DMS 273 (cell line): Measurements from ENCODE around the gene KRT80.
A peak's percentile ranks its signal among the peaks of the same experiment; 100 is the strongest.

Experiments used
- DNase-seq: peaks from one replicate; lab custom pipeline; 2025; ENCODE audit not compliant: unreplicated experiment; lab: John Stamatoyannopoulos, UW

The KRT80 gene

GRCh38 chr12:52199294-52199919 lies 7.6 kb upstream of the KRT80 start:
- no peak for DNase-seq

- DNase-seq: no peak
These were observed 6.8 kb upstream of the KRT80 start for GRCh38 chr12:52198454-52199215.

DNA sequence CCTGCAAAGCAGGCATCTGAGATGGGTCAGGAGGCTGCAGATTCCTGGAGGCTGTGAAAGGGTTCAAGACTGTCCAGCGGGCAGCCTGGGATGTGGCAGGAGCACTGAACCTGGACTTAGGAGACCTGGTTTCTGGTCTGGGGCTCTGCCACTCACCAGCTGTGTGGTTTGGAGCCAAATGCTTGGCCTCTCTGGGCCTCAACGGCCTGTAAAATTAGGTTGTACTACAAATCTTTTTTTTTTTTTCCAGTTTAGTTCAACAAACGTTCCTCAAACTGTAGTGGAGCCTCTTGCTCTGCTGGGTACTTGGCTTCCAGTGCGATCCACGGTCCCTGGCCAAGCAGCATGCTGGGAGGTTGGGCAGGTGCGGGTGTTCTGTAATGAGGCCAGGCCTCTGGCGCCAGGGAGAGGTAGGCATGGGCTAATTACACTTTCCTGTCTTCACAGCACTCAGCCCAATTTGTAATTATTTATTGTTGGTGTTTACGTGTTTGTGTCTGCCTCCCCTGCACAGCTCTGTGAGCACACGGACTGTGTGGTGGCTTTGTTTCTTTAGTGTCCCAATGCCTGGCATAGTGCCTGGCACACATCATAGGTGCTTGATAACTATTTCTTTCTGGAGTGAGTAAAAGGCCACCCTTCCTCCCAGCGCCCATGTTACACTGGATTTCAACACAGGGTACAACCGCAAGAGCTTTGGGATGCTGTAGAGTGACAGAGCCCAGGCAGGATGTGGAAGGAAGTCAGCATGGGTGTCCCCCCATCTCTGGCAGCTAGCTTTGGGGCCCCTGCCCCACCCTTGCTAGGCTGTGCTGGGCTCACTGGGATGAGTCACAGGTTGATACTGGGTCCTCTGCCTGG lies 5.8 kb upstream of the KRT80 start:
- no peak for DNase-seq

DNA sequence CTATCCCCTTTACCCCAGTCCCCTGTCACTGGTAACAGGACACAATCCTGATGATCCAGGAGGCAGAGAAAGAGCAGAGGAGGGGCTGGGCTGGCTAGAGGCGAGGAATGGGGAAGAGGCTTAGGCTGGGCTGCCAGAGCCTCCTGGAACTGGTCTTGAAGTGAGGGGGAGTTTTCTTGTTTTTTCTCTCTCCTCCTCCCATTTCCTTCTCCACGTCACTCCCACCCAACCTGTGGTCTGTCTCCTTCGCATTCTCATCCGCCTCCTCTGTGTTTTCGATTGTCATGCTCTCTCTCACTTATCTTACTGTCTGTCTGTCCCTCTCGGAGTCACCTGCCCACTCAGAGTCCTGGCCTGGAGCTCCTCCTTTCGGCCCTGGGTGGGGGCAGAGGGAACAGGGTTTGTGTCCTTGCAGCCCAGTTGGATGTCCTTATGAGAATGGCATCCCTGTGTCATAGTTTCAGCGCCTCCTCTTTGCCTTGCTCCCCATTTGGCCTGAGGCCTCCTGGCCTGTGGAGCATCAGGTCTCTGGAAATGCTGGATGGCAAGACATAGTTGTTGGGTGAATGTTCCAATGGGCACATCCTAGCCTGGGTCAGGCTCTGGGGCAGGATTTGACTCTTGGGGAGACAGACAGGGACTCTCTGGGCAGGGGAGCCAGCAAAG lies 3.4 kb upstream of the KRT80 start:
- DNase-seq: no peak

- peak; percentile 24 for DNase-seq
These were observed 2.2 kb upstream of the KRT80 start for GRCh38 chr12:52193991-52194390.

- DNase-seq: no peak
These were observed 1.7 kb upstream of the KRT80 start for GRCh38 chr12:52193532-52193931.

- DNase-seq: no peak
These were observed 719 bp downstream of the KRT80 start for GRCh38 chr12:52190860-52191729.

GRCh38 chr12:52189376-52190174 lies 2.2 kb downstream of the KRT80 start:
- no peak for DNase-seq

DNA sequence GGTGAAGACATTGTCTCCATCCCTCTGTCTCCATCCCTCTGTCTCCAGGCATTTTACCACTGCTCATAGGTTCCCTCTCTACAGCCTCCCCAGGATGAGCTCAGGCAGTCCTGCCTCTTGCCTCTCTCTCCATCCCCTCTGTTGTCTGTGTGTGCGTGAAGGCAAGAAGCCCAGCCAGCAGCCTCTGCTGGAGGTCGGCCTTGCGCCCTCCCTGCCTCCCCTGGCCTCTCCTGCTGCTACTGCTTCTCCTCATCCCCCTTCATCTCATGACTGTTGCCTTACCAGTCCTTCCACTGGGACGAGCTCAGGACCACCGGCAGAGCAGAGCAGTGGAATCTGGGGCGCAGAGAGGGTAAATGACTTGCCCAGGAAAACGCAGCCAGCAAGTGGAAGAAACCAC lies 3.2 kb downstream of the KRT80 start:
- DNase-seq: no peak

DNA sequence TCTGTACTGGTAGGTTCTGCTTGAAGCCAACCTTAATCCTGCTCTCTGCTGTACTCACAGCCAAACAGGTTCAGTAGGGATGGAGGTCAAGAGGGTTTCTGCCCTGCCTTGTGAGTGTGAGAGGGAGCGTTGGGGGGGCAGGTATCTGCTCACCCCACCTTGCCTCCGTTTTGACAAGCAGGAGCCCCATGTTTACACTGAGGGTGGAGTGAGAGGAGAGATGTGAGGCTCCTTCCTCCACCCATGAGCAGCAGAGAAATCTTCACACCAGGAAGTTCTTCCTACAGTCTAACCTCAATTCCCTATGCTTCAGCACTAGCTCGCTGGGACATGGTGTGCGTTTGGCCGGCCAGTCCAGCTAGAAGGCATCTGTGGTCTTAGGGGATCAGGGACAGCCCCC lies 4.2 kb downstream of the KRT80 start:
- DNase-seq: no peak

DNA sequence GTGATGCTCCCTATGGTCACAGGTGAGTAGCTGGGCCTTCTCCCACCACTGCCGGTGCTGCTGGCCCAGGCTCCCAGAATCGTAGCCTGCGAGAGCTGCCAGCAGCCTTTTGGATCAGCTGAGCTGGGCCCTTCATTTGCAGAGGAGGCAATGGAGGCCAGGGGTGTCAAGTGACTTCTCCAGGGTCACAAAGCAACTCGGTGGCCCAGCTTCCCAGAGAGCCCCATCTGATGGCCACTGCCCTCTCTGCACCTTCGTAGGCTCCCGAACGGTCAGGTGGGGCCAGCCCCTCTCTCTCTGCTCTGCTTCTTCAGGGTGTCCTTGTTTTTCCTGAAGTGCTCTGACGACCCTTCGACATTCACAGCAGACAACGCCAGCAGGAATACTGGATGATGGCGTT lies 4.6 kb downstream of the KRT80 start:
- no peak for DNase-seq

GRCh38 chr12:52186118-52186840 lies 5.5 kb downstream of the KRT80 start:
- no peak for DNase-seq

- DNase-seq: no peak
These were observed 6.3 kb downstream of the KRT80 start for GRCh38 chr12:52185400-52185967.

GRCh38 chr12:52184813-52185212 lies 7.0 kb downstream of the KRT80 start:
- peak; percentile 56 for DNase-seq

DNA sequence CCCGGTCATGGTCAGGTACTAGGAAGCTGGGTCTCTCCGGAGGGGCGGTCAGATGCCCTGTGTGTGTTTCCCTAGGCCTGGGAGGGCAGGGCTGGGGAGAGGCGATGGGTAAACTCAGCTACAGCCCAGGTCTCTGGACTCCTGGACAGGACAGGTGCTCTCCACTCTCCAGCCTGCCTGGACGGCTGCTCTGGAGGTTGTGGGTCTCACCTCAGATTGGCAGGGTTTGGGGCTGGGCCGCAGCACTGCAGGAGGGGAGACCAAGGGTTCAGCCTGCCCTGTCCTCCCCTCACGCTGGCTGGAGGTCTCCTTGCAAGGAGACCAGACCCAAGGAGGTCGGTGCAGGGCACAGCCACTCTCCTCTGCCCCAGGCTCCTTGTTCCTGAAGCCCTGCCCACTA lies 7.8 kb downstream of the KRT80 start:
- DNase-seq: no peak

DNA sequence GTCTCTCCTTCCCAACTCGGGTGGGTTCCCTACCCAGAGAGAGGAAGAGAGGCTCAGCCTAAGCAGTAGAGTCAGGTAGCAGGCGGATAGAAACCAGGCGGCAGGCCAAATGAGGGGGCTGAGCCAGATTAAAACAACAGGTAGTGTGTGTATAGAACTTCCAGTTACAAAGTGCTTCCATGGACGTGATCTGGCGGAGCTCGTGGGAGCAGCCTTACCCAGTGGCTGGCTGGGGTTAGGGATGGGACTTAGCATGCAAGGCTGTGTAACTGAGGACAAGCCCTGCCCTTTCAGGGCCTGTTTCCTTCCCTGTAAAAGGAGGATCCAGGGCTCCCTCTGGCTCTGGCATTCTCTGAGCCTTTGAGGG lies 8.3 kb downstream of the KRT80 start:
- peak; percentile 51 for DNase-seq

- peak; percentile 51 for DNase-seq
These were observed 8.8 kb downstream of the KRT80 start for GRCh38 chr12:52182898-52183543.

DNA sequence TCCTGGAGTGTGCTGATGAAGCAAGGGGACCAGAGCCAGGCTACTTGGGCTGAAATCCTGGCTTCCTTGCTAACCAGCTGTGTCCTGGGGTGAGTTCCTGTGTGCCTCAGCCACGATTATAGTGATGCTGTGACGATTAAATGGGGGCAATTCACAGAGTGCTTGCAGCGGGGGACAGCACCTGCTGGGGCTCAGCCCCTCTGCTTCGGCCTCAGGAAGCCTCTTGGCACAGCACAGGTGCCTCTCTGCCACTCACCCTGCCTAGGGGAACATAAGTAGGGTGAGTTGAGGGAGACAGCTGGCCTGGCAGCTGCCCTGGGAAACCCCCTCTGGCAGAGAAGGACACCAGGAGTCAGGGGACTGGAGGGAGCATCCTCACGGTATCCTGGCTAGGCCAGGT lies 9.4 kb downstream of the KRT80 start:
- DNase-seq: peak; percentile 76
